ENCODE data around the gene ZNF646.

The ZNF646 gene

DNA sequence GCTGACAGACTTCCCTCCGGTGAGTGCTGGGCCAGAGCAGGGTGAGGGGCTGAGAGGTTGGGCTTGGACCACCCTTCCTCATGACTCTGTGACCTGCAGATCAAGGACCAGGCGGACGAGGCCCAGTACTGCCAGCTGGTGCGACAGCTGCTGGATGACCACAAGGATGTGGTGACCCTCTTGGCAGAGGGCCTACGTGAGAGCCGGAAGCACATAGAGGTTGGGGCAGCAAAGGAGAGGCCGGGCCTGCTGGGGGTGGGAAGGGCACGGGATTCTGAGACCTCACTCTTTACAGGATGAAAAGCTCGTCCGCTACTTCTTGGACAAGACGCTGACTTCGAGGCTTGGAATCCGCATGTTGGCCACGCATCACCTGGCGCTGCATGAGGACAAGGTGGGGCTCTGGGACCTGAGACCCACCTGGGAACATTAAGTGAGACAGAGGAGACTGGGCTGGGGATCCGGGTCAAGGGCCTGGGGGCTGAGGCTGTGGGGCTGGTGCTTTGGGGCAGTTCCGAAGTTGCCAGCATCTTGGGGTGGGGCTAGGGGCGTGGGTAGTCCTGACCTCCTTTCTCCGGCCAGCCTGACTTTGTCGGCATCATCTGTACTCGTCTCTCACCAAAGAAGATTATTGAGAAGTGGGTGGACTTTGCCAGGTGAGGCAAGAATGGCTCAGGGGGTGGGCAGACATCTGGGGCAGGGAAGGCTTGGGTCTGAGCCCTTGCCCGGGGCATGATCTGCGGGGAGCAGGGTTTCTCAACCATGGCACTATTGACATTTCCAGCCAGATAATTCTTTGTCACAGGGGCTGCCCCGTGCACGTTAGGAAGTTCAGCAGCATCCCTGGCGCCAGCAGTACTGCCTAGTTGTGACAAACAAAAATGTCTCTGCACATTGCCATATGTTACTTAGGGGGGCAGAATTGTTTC lies 36.1 kb downstream of the ZNF646 start:
- Histone ChIP-seq H3K27me3 (ENCODE audit: low read depth, low read length) (no peaks in the 10 kb centered on the region), H3K9me3 (ENCODE audit: insufficient read depth, low read length) (no peaks in the 10 kb centered on the region), H3K4me1 (ENCODE audit: low read length) (peaks cover 19% of the 10 kb centered on the region), H3K4me2 (ENCODE audit: low read length) (no peak overlapping the region), H4K20me1 (ENCODE audit: insufficient read depth, low read length) (no peaks in the 10 kb centered on the region), H3K9ac (ENCODE audit: low read length) (no peak overlapping the region), H3K36me3 (replicated peaks; ENCODE audit: low read depth, low read length) (peaks cover 32% of the 10 kb centered on the region), H2AFZ (ENCODE audit: low read depth, low read length) (no peak overlapping the region), H3K4me3 (ENCODE audit: low read length) (no peak overlapping the region), H3K79me2 (ENCODE audit: low read length) (peaks cover 10% of the 10 kb centered on the region; the same call in 1 of the 2 replicates), H3K27ac (ENCODE audit: low read length) (no peak overlapping the region)
- TF ChIP-seq, protein P1, sequence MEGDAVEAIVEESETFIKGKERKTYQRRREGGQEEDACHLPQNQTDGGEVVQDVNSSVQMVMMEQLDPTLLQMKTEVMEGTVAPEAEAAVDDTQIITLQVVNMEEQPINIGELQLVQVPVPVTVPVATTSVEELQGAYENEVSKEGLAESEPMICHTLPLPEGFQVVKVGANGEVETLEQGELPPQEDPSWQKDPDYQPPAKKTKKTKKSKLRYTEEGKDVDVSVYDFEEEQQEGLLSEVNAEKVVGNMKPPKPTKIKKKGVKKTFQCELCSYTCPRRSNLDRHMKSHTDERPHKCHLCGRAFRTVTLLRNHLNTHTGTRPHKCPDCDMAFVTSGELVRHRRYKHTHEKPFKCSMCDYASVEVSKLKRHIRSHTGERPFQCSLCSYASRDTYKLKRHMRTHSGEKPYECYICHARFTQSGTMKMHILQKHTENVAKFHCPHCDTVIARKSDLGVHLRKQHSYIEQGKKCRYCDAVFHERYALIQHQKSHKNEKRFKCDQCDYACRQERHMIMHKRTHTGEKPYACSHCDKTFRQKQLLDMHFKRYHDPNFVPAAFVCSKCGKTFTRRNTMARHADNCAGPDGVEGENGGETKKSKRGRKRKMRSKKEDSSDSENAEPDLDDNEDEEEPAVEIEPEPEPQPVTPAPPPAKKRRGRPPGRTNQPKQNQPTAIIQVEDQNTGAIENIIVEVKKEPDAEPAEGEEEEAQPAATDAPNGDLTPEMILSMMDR (IDR thresholded peaks at IDR 0.05; ENCODE audit: low read depth, low read length), result no peak
- no peak for TF ChIP-seq EZH2phosphoT487 (IDR thresholded peaks at IDR 0.05; ENCODE audit: low read depth)

DNA sequence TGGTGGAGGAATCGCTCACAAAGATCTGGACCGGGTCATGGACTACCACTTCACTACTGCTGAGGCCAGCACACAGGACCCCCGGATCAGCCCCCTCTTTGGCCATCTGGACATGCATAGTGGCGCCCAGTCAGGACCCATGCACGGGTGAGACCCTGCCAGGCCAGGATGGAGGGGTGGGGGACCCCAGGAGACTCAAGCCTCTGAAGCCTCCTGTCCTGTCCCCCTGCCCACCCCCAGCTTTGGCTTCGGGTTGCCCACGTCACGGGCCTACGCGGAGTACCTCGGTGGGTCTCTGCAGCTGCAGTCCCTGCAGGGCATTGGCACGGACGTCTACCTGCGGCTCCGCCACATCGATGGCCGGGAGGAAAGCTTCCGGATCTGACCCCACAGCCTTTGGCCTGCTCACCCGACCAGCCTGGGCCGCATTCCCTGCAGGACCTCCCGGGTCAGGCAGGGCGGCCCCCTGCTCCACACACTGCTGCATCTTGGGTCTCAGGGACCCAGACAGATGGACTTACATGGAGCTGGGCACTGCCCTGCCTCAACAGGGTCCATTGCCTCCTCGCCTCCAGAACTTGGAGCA lies 37.8 kb downstream of the ZNF646 start:
- Histone ChIP-seq H3K79me2 (ENCODE audit: low read length) (peaks cover 10% of the 10 kb centered on the region; the same call in 1 of the 2 replicates), H3K27ac (ENCODE audit: low read length) (no peak overlapping the region), H3K4me2 (ENCODE audit: low read length) (no peak overlapping the region), H3K4me3 (ENCODE audit: low read length) (no peak overlapping the region), H4K20me1 (ENCODE audit: insufficient read depth, low read length) (no peaks in the 10 kb centered on the region), H3K9me3 (ENCODE audit: insufficient read depth, low read length) (no peaks in the 10 kb centered on the region), H3K27me3 (ENCODE audit: low read depth, low read length) (no peaks in the 10 kb centered on the region), H3K9ac (ENCODE audit: low read length) (no peak overlapping the region), H3K36me3 (replicated peaks; ENCODE audit: low read depth, low read length) (peaks cover 32% of the 10 kb centered on the region), H2AFZ (ENCODE audit: low read depth, low read length) (no peak overlapping the region), H3K4me1 (ENCODE audit: low read length) (peaks cover 19% of the 10 kb centered on the region)
- TF ChIP-seq, protein P1 (IDR thresholded peaks at IDR 0.05; ENCODE audit: low read depth, low read length), result no peak
- TF ChIP-seq EZH2phosphoT487 (IDR thresholded peaks at IDR 0.05; ENCODE audit: low read depth), result no peak

DNA sequence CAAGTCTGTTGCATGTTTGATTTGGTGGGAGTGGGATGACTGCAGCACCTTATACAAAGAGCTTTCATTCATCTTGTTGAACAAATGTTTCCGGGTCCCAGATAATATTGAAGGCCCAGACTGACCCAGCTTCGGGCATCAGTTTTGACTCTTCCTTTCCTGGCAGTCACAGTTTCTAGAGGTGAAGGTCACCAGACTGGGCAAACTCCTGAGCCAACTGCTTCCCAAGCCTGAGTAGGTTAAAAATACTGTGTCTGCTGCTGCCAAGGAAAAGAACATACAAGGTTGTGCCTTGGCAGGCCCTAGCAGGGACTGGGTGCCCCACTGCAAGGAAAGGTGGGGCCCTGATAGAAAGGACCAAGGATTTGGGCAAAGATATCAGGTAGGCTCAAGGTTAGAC lies 38.5 kb downstream of the ZNF646 start:
- TF ChIP-seq, protein P1 (IDR thresholded peaks at IDR 0.05; ENCODE audit: low read depth, low read length), result no peak
- TF ChIP-seq EZH2phosphoT487 (IDR thresholded peaks at IDR 0.05; ENCODE audit: low read depth), result no peak
- H3K4me2 ChIP-seq (ENCODE audit: low read length), result no peak overlapping the region
- H2AFZ ChIP-seq (ENCODE audit: low read depth, low read length), result no peak overlapping the region
- H3K27ac ChIP-seq (ENCODE audit: low read length), result no peak overlapping the region
- no peak overlapping the region for H3K9ac ChIP-seq (ENCODE audit: low read length)
- H3K79me2 ChIP-seq (ENCODE audit: low read length), result peaks cover 10% of the 10 kb centered on the region; the same call in 1 of the 2 replicates
- H3K36me3 ChIP-seq (replicated peaks; ENCODE audit: low read depth, low read length), result peaks cover 32% of the 10 kb centered on the region
- no peaks in the 10 kb centered on the region for H4K20me1 ChIP-seq (ENCODE audit: insufficient read depth, low read length)
- no peaks in the 10 kb centered on the region for H3K9me3 ChIP-seq (ENCODE audit: insufficient read depth, low read length)
- no peaks in the 10 kb centered on the region for H3K27me3 ChIP-seq (ENCODE audit: low read depth, low read length)
- H3K4me3 ChIP-seq (ENCODE audit: low read length), result no peak overlapping the region
- H3K4me1 ChIP-seq (ENCODE audit: low read length), result peaks cover 14% of the 10 kb centered on the region

Measured in OCI-LY3 (cell line).